Ectodermal cell (in vitro differentiated cells): ENCODE measurements around the gene FANK1.

Experiments
- H3K27ac ChIP-seq: 2 replicates; pipeline ENCODE4 v1.7.0; 2013; ENCODE audit warnings: mild to moderate bottlenecking, low read depth, low read length; ENCODE audit not compliant: insufficient read depth, poor library complexity, severe bottlenecking
- H3K27me3 ChIP-seq: 2 replicates; pipeline ENCODE4 v1.7.0; 2013; ENCODE audit warnings: mild to moderate bottlenecking, low read length; ENCODE audit not compliant: insufficient read depth, control insufficient read depth, poor library complexity, severe bottlenecking
- H3K36me3 ChIP-seq: one replicate; pipeline ENCODE4 v1.7.0; 2013; ENCODE audit warnings: low read length; ENCODE audit not compliant: control insufficient read depth, insufficient read depth
- H3K4me1 ChIP-seq: one replicate; pipeline ENCODE4 v1.7.0; 2013; ENCODE audit warnings: low read length; ENCODE audit not compliant: control insufficient read depth, insufficient read depth
- H3K4me3 ChIP-seq: 2 replicates; pipeline ENCODE4 v1.7.0; 2013; ENCODE audit warnings: low read depth, low read length, control low read depth; ENCODE audit not compliant: insufficient read depth
- H3K9me3 ChIP-seq: 2 replicates; pipeline ENCODE4 v1.7.0; 2013; ENCODE audit warnings: mild to moderate bottlenecking, low read length, moderate library complexity; ENCODE audit not compliant: control insufficient read depth
- WGBS, 2 experiments: methylation state at CpG; one replicate each; pipeline ENCODE4 v1.1.7; 2013; ENCODE audit warnings: missing lambda C conversion rate in 2 of 2; 5-methylcytosine and 5-hydroxymethylcytosine counted together

The FANK1 gene

DNA sequence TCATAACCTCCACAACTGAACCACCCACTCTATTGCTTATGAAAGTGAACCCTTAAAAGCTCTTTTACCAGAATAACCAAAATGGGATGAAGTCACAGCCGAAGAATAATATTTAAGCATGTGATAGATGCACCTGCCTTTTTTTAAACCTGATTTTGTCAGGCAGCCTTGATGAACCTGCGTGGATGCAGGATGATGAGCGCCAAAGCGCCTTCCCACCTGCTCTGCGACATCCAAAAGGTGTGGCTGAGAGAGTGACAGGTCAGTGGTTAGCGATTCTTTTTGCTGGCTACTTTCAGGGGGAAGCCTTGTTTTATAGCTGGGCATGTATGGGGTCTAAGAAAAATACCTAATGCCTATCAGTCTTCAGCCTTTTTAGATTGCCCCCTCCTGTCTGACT is 157.8 kb downstream of the FANK1 start:
- H3K27me3 ChIP-seq = no peaks in the 10 kb centered on the region
- no peak overlapping the region for H3K4me3 ChIP-seq
- no peaks in the 10 kb centered on the region for H3K36me3 ChIP-seq
- H3K9me3 ChIP-seq = no peaks in the 10 kb centered on the region
- H3K4me1 ChIP-seq = peaks cover 4% of the 10 kb centered on the region
- H3K27ac ChIP-seq = no peak overlapping the region
- WGBS, 2 experiments = 96 to 98% methylated on average over 6 of the region's 6 CpGs

DNA sequence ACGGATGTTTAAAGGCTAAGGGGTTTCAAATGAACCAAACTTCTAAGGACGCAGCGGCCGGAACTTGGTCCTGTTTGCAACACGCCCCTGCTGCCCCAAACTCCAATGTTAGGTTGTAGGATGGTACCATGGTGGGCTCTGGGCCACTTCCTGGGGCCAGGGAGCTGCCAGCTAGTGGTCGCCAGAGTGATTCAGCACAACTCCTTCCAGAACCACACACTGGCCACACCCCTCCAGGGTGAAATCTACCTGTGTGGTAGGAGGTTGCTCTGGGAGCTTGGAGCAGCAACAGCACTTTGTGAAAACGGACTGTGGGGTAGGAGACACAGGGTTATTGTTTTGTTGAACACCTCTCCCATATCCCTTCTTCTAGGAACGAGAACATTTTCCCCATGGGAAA is 161.1 kb downstream of the FANK1 start:
- Histone ChIP-seq H3K9me3 (no peaks in the 10 kb centered on the region), H3K27ac (no peak overlapping the region), H3K4me1 (peaks cover 4% of the 10 kb centered on the region), H3K27me3 (no peaks in the 10 kb centered on the region), H3K4me3 (no peak overlapping the region), H3K36me3 (no peaks in the 10 kb centered on the region)
- WGBS, 2 experiments = 92 to 96% methylated on average over 6 to 8 of the region's 8 CpGs

DNA sequence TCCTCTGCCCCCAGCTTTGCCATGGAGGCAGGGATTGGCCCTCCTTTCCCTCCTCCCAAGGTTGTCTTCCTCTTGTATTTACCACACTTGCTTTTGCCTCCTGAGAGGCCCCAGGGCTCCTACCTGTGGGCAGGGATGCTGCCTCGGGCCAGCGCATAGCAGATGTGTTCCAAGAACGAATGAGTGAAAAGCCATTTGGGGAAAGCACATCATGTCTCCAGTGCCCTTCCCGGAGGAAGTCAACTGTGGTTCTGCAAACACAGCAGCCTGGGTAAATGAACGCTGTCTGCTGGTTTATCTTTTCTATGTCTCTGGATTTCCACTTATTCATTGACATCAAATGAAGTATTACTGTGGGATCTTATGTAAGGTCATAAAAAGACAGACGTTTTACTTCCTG is 161.7 kb downstream of the FANK1 start:
- WGBS, 2 experiments = 84 to 86% methylated on average over 6 of the region's 6 CpGs
- Histone ChIP-seq H3K36me3 (no peaks in the 10 kb centered on the region), H3K27ac (no peak overlapping the region), H3K27me3 (no peaks in the 10 kb centered on the region), H3K9me3 (no peaks in the 10 kb centered on the region), H3K4me3 (no peak overlapping the region), H3K4me1 (peaks cover 4% of the 10 kb centered on the region)

- Histone ChIP-seq H3K4me3 (no peak overlapping the region), H3K9me3 (no peaks in the 10 kb centered on the region), H3K27ac (no peak overlapping the region), H3K27me3 (no peaks in the 10 kb centered on the region), H3K36me3 (no peaks in the 10 kb centered on the region), H3K4me1 (peaks cover 4% of the 10 kb centered on the region)
- 66 to 73% methylated on average over 9 of the region's 9 CpGs for WGBS, 2 experiments
These were observed 162.1 kb downstream of the FANK1 start for GRCh38 chr10:126058507-126058906.
